A673 (cell line): ENCODE measurements around the gene HIBCH.

Experiments used
- CTCF ChIP-seq: fragments of 300-800, 200-600 bp; sonication (generic); conservative IDR thresholded peaks from 2 replicates; pipeline ENCODE4 v1.5.1; 2017; ENCODE audit warnings: low read depth, mild to moderate bottlenecking, antibody characterized with exemption, low read length, moderate library complexity, mixed read lengths
- EZH2 ChIP-seq: fragments of 200-600 bp; sonication (generic); IDR thresholded peaks from 2 replicates; pipeline ENCODE4 v1.6.1; 2017; ENCODE audit warnings: borderline replicate concordance, low read depth, mild to moderate bottlenecking, mixed read lengths, antibody characterized with exemption, low read length; ENCODE audit not compliant: poor library complexity, severe bottlenecking

DNA sequence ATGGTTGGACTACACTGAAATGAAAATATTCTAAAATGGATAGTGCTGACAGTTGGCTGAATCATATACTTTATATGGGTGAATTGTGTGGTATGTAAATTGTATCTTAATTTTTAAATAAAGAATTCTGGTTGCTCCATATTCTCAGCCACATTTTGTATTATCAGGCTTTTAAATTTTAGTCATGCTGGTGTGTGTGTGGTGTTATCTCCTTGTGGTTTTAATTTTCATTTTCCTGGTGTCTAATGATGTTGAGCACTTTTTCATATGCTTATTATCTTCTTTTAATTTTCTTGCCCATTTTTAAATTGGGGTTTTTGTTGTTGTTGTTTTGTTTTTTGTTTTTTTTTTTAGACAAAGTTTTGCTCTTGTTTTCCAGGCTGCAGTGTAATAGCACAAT, 3.8 kb upstream of the HIBCH start:
- TF ChIP-seq CTCF (no peak), EZH2 (no peak)
